Stimulated activated naive CD8-positive, alpha-beta T cell treated with anti-CD3 and anti-CD28 coated beads, Interleukin-15, Interleukin-2, amounts not matched to agents 100 ng/mL and 50 ng/mL, for 24 hours (primary cell): ENCODE results near the gene PNLIPRP1.

Experiments used
- H3K27ac Mint-ChIP-seq: one replicate; pipeline ENCODE4 v1.8.0; 2021; ENCODE audit warnings: mild to moderate bottlenecking, mixed read lengths
- H3K27me3 Mint-ChIP-seq: one replicate; pipeline ENCODE4 v1.8.0; 2021; ENCODE audit warnings: mixed read lengths
- H3K36me3 Mint-ChIP-seq: one replicate; pipeline ENCODE4 v1.8.0; 2021; ENCODE audit warnings: low read depth, mixed read lengths
- H3K4me1 Mint-ChIP-seq: one replicate; pipeline ENCODE4 v1.8.0; 2021; ENCODE audit warnings: low read depth, mixed read lengths
- H3K4me3 Mint-ChIP-seq: one replicate; pipeline ENCODE4 v1.8.0; 2021; ENCODE audit warnings: mild to moderate bottlenecking, mixed read lengths
- H3K9me3 Mint-ChIP-seq: one replicate; pipeline ENCODE4 v1.8.0; 2021; ENCODE audit warnings: mixed read lengths

Gene PNLIPRP1

DNA sequence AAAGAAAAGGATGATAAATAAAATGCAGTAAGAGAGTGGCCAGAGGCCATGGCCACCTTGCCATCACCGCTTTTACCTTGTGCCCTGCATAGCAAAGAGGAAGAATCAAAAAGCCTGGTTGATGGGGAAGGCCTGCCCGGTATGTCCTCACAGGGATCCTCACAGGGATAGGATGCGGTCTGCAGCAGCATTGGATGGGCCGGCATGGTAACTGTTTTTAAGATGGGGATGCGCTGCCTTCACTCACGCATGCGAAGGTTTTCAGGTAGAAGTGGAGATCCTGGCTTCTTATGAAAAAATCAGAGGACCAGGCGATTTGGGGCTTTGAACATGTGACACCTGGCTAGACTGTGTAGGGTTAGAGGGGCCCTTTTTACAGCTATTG, 42.4 kb downstream of the PNLIPRP1 start:
- H3K36me3 Mint-ChIP-seq: no peaks in the 10 kb centered on the region
- no peaks in the 10 kb centered on the region for H3K4me1 Mint-ChIP-seq
- H3K27ac Mint-ChIP-seq: no peak overlapping the region
- H3K27me3 Mint-ChIP-seq: peaks cover 5% of the 10 kb centered on the region
- H3K9me3 Mint-ChIP-seq: peaks cover 4% of the 10 kb centered on the region
- no peak overlapping the region for H3K4me3 Mint-ChIP-seq

DNA sequence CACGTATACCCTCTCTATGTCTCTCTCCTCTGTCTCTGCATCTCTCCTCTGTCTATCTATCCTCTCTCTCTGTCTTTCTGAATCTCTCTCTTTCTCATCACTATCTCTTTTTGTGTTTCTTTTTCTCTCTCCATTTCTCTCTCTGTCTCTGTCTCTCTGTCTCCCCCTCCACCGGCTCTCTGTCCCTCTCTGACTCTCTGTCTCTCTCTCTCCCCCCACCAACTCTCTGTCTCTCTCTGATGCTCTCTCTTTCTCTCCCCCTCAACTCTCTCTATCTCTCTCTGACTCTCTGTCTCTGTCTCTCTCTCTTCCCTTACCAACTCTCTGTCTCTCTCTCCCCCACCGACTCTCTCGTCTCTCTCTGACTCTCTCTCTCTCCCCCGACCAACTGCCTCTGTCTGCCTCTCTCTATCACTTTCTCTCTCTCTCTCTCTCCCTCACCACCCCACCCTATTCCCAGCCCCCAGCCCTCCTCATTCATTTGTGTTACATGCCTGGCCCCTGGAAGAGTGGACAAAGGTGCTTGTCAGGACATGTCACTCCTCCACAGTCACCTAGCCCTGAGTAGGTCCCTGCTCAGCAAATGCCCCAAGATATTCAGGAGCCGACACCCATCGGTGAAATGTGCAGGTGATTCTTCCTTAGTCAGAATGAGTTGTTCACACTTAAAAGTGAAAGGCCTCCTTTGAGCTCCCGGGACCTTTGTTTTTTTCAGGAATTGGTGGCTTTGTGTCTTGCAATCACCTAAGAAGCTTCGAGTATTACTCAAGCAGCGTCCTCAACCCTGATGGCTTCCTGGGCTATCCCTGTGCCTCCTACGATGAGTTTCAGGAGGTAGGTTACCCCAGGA, 43.6 kb downstream of the PNLIPRP1 start:
- no peak overlapping the region for H3K27ac Mint-ChIP-seq
- peaks cover 5% of the 10 kb centered on the region for H3K9me3 Mint-ChIP-seq
- H3K36me3 Mint-ChIP-seq: no peaks in the 10 kb centered on the region
- H3K4me1 Mint-ChIP-seq: no peaks in the 10 kb centered on the region
- H3K27me3 Mint-ChIP-seq: peaks cover 6% of the 10 kb centered on the region
- no peak overlapping the region for H3K4me3 Mint-ChIP-seq

GRCh38 chr10:116636385-116636784, 45.6 kb downstream of the PNLIPRP1 start:
- Mint-ChIP-seq H3K27me3 (peaks cover 19% of the 10 kb centered on the region), H3K9me3 (peaks cover 8% of the 10 kb centered on the region), H3K4me1 (no peaks in the 10 kb centered on the region), H3K27ac (no peak overlapping the region), H3K4me3 (no peak overlapping the region), H3K36me3 (no peaks in the 10 kb centered on the region)

GRCh38 chr10:116636976-116637375, 46.2 kb downstream of the PNLIPRP1 start:
- no peaks in the 10 kb centered on the region for H3K4me1 Mint-ChIP-seq
- H3K27me3 Mint-ChIP-seq: peaks cover 19% of the 10 kb centered on the region
- no peak overlapping the region for H3K27ac Mint-ChIP-seq
- peaks cover 8% of the 10 kb centered on the region for H3K9me3 Mint-ChIP-seq
- no peaks in the 10 kb centered on the region for H3K36me3 Mint-ChIP-seq
- H3K4me3 Mint-ChIP-seq: no peak overlapping the region

DNA sequence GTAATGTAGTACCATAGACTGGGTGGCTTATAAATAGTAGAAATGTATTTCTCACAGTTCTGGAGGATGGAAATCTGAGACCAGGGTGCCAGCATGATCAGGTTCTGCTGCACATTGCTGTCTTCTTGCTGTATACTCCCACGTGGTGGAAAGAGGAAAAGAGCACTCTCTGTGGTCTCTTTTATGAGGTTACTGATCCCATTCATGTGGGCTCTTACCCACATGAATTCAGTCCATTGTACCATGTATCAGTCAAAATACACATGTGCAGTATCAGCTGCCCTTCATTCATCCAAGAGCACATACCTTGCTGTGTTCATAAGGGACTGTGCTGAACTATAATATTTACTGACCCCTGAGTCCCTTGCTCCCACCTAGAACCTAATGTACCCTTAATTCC, 47.1 kb downstream of the PNLIPRP1 start:
- Mint-ChIP-seq H3K36me3 (no peaks in the 10 kb centered on the region), H3K27me3 (peaks cover 26% of the 10 kb centered on the region)

DNA sequence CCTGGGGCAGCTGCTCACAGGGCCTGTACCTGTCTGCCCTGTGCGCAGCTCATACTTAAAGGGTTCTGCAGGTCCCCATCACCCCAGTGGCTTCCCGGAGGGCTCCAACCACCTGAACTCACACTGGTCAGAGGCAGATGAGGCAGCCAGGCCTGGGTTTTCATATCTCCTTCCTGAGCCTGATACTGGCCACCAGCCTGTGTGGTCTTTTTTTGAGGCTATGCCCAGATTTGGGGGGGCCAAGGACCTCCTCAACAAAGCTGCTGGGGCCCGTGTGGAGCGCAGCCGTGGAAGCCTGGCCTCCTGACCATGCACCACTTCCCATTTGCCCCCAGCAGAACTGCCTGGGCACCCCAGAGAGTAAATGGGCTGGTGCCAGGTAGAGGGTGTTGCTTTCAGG, 55.7 kb downstream of the PNLIPRP1 start:
- Mint-ChIP-seq H3K27me3 (peaks cover 11% of the 10 kb centered on the region), H3K36me3 (no peaks in the 10 kb centered on the region), H3K4me1 (no peaks in the 10 kb centered on the region), H3K4me3 (no peak overlapping the region), H3K9me3 (peaks cover 6% of the 10 kb centered on the region), H3K27ac (no peak overlapping the region)

More for the DNA sequence above, 47.1 kb downstream of the PNLIPRP1 start:
- peaks cover 8% of the 10 kb centered on the region for H3K9me3 Mint-ChIP-seq
- no peaks in the 10 kb centered on the region for H3K4me1 Mint-ChIP-seq
- no peak overlapping the region for H3K27ac Mint-ChIP-seq
- H3K4me3 Mint-ChIP-seq: no peak overlapping the region

DNA sequence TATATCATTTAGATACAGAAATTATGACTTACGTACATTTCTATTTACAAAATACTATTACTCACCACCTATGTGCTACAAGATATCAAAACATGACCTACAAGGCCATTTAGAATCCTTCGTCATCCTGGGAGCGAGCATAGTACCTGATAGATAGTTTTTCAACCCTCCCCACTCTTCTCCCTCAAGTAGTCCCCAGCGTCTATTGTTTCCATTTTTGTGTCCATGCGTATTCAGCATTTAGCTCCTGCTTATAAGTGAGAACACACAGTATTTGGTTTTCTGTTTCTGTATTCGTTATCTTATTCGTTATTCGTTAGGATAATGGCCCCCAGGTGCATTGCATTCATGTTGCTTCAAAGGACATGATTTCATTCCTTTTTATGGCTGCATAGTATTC, 58.1 kb downstream of the PNLIPRP1 start:
- Mint-ChIP-seq H3K4me3 (no peak overlapping the region), H3K27ac (no peak overlapping the region), H3K9me3 (peaks cover 6% of the 10 kb centered on the region), H3K27me3 (peaks cover 10% of the 10 kb centered on the region), H3K36me3 (no peaks in the 10 kb centered on the region), H3K4me1 (no peaks in the 10 kb centered on the region)

GRCh38 chr10:116653885-116654284, 63.1 kb downstream of the PNLIPRP1 start:
- H3K4me1 Mint-ChIP-seq: no peaks in the 10 kb centered on the region

DNA sequence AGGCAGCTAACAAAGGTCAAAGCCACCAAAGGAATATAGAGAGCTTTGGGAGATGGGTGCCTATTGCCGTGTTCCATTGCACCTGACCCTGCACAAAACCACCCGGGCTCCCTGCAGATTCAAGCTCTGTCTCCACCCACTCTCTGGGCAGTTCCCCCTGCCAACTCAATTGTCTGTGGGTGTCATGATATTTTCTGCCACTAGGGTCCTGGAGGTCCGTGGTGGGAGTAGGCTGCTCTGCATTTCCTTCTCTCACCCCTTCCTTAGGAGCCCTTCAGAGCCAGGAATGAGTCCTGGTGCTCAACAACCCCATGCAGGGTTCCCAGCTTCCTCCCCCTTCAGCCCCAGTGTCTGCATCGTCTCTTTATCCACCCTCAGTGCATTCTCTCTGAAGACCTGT, 64.1 kb downstream of the PNLIPRP1 start:
- H3K9me3 Mint-ChIP-seq: peaks cover 6% of the 10 kb centered on the region
- no peak overlapping the region for H3K27ac Mint-ChIP-seq
- peaks cover 28% of the 10 kb centered on the region for H3K27me3 Mint-ChIP-seq
- H3K4me1 Mint-ChIP-seq: no peaks in the 10 kb centered on the region
- no peaks in the 10 kb centered on the region for H3K36me3 Mint-ChIP-seq
- H3K4me3 Mint-ChIP-seq: no peak overlapping the region

More at GRCh38 chr10:116653885-116654284, 63.1 kb downstream of the PNLIPRP1 start:
- Mint-ChIP-seq H3K9me3 (peaks cover 6% of the 10 kb centered on the region), H3K4me3 (no peak overlapping the region), H3K36me3 (no peaks in the 10 kb centered on the region), H3K27me3 (peaks cover 28% of the 10 kb centered on the region), H3K27ac (no peak overlapping the region)

DNA sequence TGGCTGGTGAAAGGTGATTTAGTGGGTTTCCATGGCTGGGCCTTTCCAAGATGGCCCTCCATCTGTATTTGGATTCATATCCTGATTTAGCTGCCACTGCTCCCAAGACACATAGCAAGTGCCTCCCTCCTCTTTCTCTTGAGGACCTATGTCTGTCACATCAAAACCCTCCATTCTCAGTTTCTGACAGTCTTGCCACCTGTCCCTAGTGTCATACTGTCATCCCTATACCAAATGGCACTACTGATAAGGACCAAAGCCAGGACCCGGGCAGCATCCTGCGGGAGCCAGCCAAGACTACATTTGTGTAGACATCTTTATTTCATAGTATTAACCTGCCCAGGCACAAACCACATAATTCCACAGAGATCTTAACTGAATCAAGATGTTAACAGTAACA, 64.8 kb downstream of the PNLIPRP1 start:
- Mint-ChIP-seq H3K9me3 (peaks cover 4% of the 10 kb centered on the region), H3K27ac (no peak overlapping the region), H3K36me3 (no peaks in the 10 kb centered on the region), H3K4me1 (no peaks in the 10 kb centered on the region), H3K4me3 (no peak overlapping the region), H3K27me3 (peaks cover 28% of the 10 kb centered on the region)

DNA sequence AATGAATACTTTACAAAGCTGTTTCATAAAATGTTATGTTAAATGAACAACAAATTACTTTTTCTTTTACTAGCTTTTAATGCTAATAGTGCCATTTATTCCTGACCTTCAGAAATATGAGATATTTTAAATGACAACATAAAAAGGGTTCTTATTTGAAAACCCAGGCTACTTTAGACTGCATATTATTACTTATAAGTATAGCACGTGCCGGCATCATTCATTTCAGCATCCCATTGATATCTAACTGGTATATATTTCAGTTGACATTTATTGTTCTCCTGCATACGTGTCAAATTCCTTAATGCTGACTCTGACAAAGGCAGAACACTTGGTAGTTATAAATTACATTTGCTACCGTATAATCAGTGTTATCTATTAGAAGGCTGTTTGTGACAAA, 65.3 kb downstream of the PNLIPRP1 start:
- Mint-ChIP-seq H3K36me3 (no peaks in the 10 kb centered on the region), H3K4me3 (no peak overlapping the region), H3K27me3 (peaks cover 28% of the 10 kb centered on the region)

GRCh38 chr10:116657863-116658551, 67.2 kb downstream of the PNLIPRP1 start:
- Mint-ChIP-seq H3K4me1 (no peaks in the 10 kb centered on the region), H3K9me3 (no peaks in the 10 kb centered on the region), H3K36me3 (no peaks in the 10 kb centered on the region), H3K27me3 (peaks cover 27% of the 10 kb centered on the region), H3K27ac (no peak overlapping the region), H3K4me3 (no peak overlapping the region)

More for the DNA sequence above, 65.3 kb downstream of the PNLIPRP1 start:
- H3K27ac Mint-ChIP-seq: no peak overlapping the region
- H3K4me1 Mint-ChIP-seq: no peaks in the 10 kb centered on the region
- H3K9me3 Mint-ChIP-seq: no peaks in the 10 kb centered on the region
